ENCODE data around the gene ANKRD10.

GRCh38 chr13:110834572-110834971 is 80.3 kb downstream of the ANKRD10 start:
- TF ChIP-seq CTCF (IDR thresholded peaks at IDR 0.05 in 4 of 5, conservative IDR thresholded peaks at IDR 0.05 in 1 of 5) (no peak), POLR2A (IDR thresholded peaks at IDR 0.05) (no peak)
